HepG2 (cell line): ENCODE results near the gene CATSPERE. TPM values are rescaled to one million over a fixed set of nuclear protein-coding genes. Genes with fewer than 3 reads are reported as not detected.

Experiments used
- DPF2 ChIP-seq: sonication (generic); formaldehyde crosslinking; IDR thresholded peaks from 2 replicates; pipeline ENCODE4 v1.4.0; 2020; ENCODE audit warnings: mild to moderate bottlenecking, low read depth, missing genetic modification reagents, borderline replicate concordance
- ELF1 ChIP-seq: sonication (generic); formaldehyde crosslinking; IDR thresholded peaks from 2 replicates; pipeline ENCODE4 v1.4.0; 2020; ENCODE audit warnings: missing genetic modification reagents
- FOXK1 ChIP-seq: sonication (generic); formaldehyde crosslinking; IDR thresholded peaks from 2 replicates; pipeline ENCODE4 v1.4.0; 2020; ENCODE audit warnings: low read depth, missing genetic modification reagents, borderline replicate concordance
- HNRNPLL ChIP-seq: fragments of 200-400 bp; formaldehyde crosslinking; IDR thresholded peaks from 2 replicates; pipeline ENCODE4 v1.6.1; 2017; ENCODE audit warnings: mild to moderate bottlenecking, low read depth, low read length; ENCODE audit not compliant: poor library complexity, severe bottlenecking
- HOMEZ ChIP-seq: IDR thresholded peaks from 2 replicates; pipeline ENCODE4 v1.6.1; 2016; ENCODE audit warnings: low read depth
- HOXD1 ChIP-seq: sonication (generic); formaldehyde crosslinking; IDR thresholded peaks from 2 replicates; pipeline ENCODE4 v1.5.0; 2020; ENCODE audit warnings: missing genetic modification reagents
- KLF16 ChIP-seq, 2 experiments: sonication (generic) in 1 of 2; formaldehyde crosslinking in 1 of 2; IDR thresholded peaks; 2 replicates each; pipeline versions ENCODE4 v1.6.1 to v1.8.0; 2016 to 2023; ENCODE audit warnings: missing genetic modification reagents in 2 of 2, missing compliant biosample characterization in 1 of 2
- MNT ChIP-seq: fragments of 450-650 bp; IDR thresholded peaks from 2 replicates; pipeline ENCODE4 v1.6.1; 2016
- MTF1 ChIP-seq: sonication (generic); formaldehyde crosslinking; IDR thresholded peaks from 2 replicates; pipeline ENCODE4 v1.5.0; 2020; ENCODE audit warnings: missing genetic modification reagents
- NCOA5 ChIP-seq: sonication (generic); formaldehyde crosslinking; IDR thresholded peaks from 2 replicates; pipeline ENCODE4 v1.4.0; 2020; ENCODE audit warnings: missing genetic modification reagents
- PLSCR1 ChIP-seq: sonication (generic); formaldehyde crosslinking; IDR thresholded peaks from 2 replicates; pipeline ENCODE4 v1.5.0; 2020; ENCODE audit warnings: missing genetic modification reagents, mild to moderate bottlenecking, borderline replicate concordance
- POLR2G ChIP-seq: fragments of 200-400 bp; formaldehyde crosslinking; IDR thresholded peaks from 2 replicates; pipeline ENCODE4 v1.6.1; 2018; ENCODE audit warnings: mild to moderate bottlenecking, low read depth, low read length, moderate library complexity
- PRDM4 ChIP-seq: sonication (generic); formaldehyde crosslinking; IDR thresholded peaks from 2 replicates; pipeline ENCODE4 v1.9.0; 2021; ENCODE audit warnings: missing genetic modification reagents, borderline replicate concordance
- RXRA ChIP-seq: sonication (generic); formaldehyde crosslinking; IDR thresholded peaks from 2 replicates; pipeline ENCODE4 v1.5.1; 2020; ENCODE audit warnings: missing genetic modification reagents
- TBX2 ChIP-seq: sonication (generic); formaldehyde crosslinking; IDR thresholded peaks from 2 replicates; pipeline ENCODE4 v1.5.0; 2020; ENCODE audit warnings: missing genetic modification reagents, mild to moderate bottlenecking, borderline replicate concordance
- TEAD3 ChIP-seq: optimal IDR thresholded peaks from 2 replicates; pipeline ENCODE3; 2016; ENCODE audit warnings: borderline replicate concordance
- TGIF2 ChIP-seq: IDR thresholded peaks from 2 replicates; pipeline ENCODE4 v1.6.1; 2016; ENCODE audit warnings: control low read depth, missing compliant biosample characterization
- ZFP36L2 ChIP-seq: sonication (generic); formaldehyde crosslinking; IDR thresholded peaks from 2 replicates; pipeline ENCODE4 v1.4.0; 2020; ENCODE audit warnings: missing genetic modification reagents
- ZFP82 ChIP-seq: sonication (generic); formaldehyde crosslinking; IDR thresholded peaks from 2 replicates; pipeline ENCODE4 v1.5.1; 2020; ENCODE audit warnings: mild to moderate bottlenecking, missing genetic modification reagents, borderline replicate concordance
- ZMAT5 ChIP-seq: sonication (generic); formaldehyde crosslinking; IDR thresholded peaks from 2 replicates; pipeline ENCODE4 v1.5.0; 2020; ENCODE audit warnings: mild to moderate bottlenecking, low read depth, missing genetic modification reagents, borderline replicate concordance
- ZNF205 ChIP-seq: IDR thresholded peaks from 2 replicates; pipeline ENCODE4 v1.6.1; 2018; ENCODE audit warnings: missing biosample characterization, missing genetic modification reagents
- ZNF260 ChIP-seq: sonication (generic); formaldehyde crosslinking; IDR thresholded peaks from 2 replicates; pipeline ENCODE4 v1.4.0; 2020; ENCODE audit warnings: missing genetic modification reagents, low read depth, mild to moderate bottlenecking, borderline replicate concordance
- ZNF383 ChIP-seq: sonication (generic); formaldehyde crosslinking; IDR thresholded peaks from 2 replicates; pipeline ENCODE4 v1.4.0; 2020; ENCODE audit warnings: missing genetic modification reagents, mild to moderate bottlenecking, borderline replicate concordance
- ZNF501 ChIP-seq: sonication (generic); formaldehyde crosslinking; IDR thresholded peaks from 2 replicates; pipeline ENCODE4 v1.5.1; 2020; ENCODE audit warnings: mild to moderate bottlenecking, moderate library complexity, missing genetic modification reagents
- ZNF549 ChIP-seq: sonication (generic); formaldehyde crosslinking; IDR thresholded peaks from 2 replicates; pipeline ENCODE4 v1.5.0; 2020; ENCODE audit warnings: missing genetic modification reagents
- ZNF577 ChIP-seq: sonication (generic); formaldehyde crosslinking; IDR thresholded peaks from 2 replicates; pipeline ENCODE4 v1.4.0; 2020; ENCODE audit warnings: mild to moderate bottlenecking, low read depth, missing genetic modification reagents, borderline replicate concordance
- polyA plus RNA-seq, 8 experiments: library from polyadenylated mRNA; depleted of rRNA in 3 of 8; stranded (reverse) in 7 of 8; unstranded in 1 of 8; fragments of >200 nt; fragmentation: Illumina TruSeq in 4 of 8; extraction: Trizol in 4 of 8; gene quantifications; 2 replicates each; pipeline versions ENCODE4 v1.2.1 to v1.2.3, GENCODE V29; 2011 to 2016; ENCODE audit warnings: low read depth in 4 of 8, missing spikeins in 1 of 8, mixed read lengths in 1 of 8; ENCODE audit not compliant: insufficient read depth in 1 of 8
- total RNA-seq, 5 experiments: library from RNA; depleted of rRNA; stranded (reverse); fragments of >200 nt; fragmentation: Illumina TruSeq; extraction: Trizol; gene quantifications; 2 replicates each; pipeline ENCODE4 v1.2.3, GENCODE V29; 2016; ENCODE audit warnings: low read depth in 1 of 5

CATSPERE gene
- total and polyA plus RNA-seq, 2 of the 13 experiments (the other 11 are each of a cell fraction or from before 2014, with no cell fraction given), result 0.34 to 0.51 TPM

- TF ChIP-seq KLF16 (CRISPR knock-in tag; IDR thresholded peaks at IDR 0.05) (no peak; a peak in 1 of 4 replicates), ZFP36L2 (CRISPR knock-in tag) (no peak), PRDM4 (no peak), ZNF577 (CRISPR knock-in tag) (no peak), ZMAT5 (CRISPR knock-in tag) (no peak), PLSCR1 (CRISPR knock-in tag) (no peak), HOMEZ (CRISPR knock-in tag) (no peak), HOXD1 (peak; percentile 9; the same call in 1 of the 2 replicates), ELF1 (CRISPR knock-in tag) (no peak), ZNF549 (no peak), NCOA5 (CRISPR knock-in tag) (no peak), MNT (no peak), ZFP82 (CRISPR knock-in tag) (peak; percentile 64; the same call in 1 of the 2 replicates), ZNF260 (CRISPR knock-in tag) (no peak), ZNF501 (CRISPR knock-in tag) (peak; percentile 76), ZNF383 (CRISPR knock-in tag) (no peak), MTF1 (CRISPR knock-in tag) (no peak), RXRA (0 out of 2 replicates have a peak, but pooled peaks have one; percentile 7), TGIF2 (CRISPR knock-in tag) (no peak), POLR2G (peak; percentile 88), HNRNPLL (peak; percentile 5), DPF2 (no peak), TEAD3 (CRISPR knock-in tag) (no peak), FOXK1 (CRISPR knock-in tag) (no peak), ZNF205 (CRISPR knock-in tag) (no peak), TBX2 (CRISPR knock-in tag) (no peak; the same call in 1 of the 2 replicates)
Observed at GRCh38 chr1:244451539-244451950, 9.5 kb upstream of the CATSPERE start, which contains the start of gene ADSS2 (continued).
